ENCODE results near the gene SRL. TPM values are rescaled to one million over a fixed set of nuclear protein-coding genes. Genes with fewer than 3 reads are reported as not detected.
"Not testable (repeated sequence)": the region's sequence is repeated elsewhere in the genome, so short reads cannot be mapped to it uniquely, and the experiment has no call there.

SRL gene
- polyA plus RNA-seq, 1 of the 3 experiments (the other 2 are of a cell fraction): not detected

GRCh38 chr16:4212211-4212933 lies 29.5 kb downstream of the SRL start:
- Histone ChIP-seq H3K36me3 (replicated peaks in 1 of 2; ENCODE audit: control insufficient read depth in 1 of 2, insufficient read depth in 2 of 2, low read length in 1 of 2) (no peaks in the 10 kb centered on the region), H4K20me1 (ENCODE audit: insufficient read depth) (no peaks in the 10 kb centered on the region), H3K4me2 (no peak overlapping the region), H3K9me3 (no peaks in the 10 kb centered on the region), H3K27me3 (ENCODE audit: insufficient read depth) (no peaks in the 10 kb centered on the region), H2AFZ (ENCODE audit: low read depth) (no peak overlapping the region), H3K9me2 (no peaks in the 10 kb centered on the region), H3K27ac (ENCODE audit: low read depth in 2 of 2, low read length in 1 of 2) (no peak overlapping the region), H3F3A (replicated peaks; ENCODE audit: insufficient read depth) (no peaks in the 10 kb centered on the region), H3K4me1 (ENCODE audit: control insufficient read depth in 1 of 2, insufficient read depth in 2 of 2, low read depth in 1 of 2, low read length in 1 of 2) (peaks cover 0 to 8% of the 10 kb centered on the region in 2 experiments; a peak in 1 of 4 replicates), H3K4me3 (ENCODE audit: low read depth in 2 of 2, low read length in 1 of 2) (no peak overlapping the region), H3K9ac (no peak overlapping the region), H3K79me2 (ENCODE audit: insufficient read depth) (no peaks in the 10 kb centered on the region)
- ChIA-PET POLR2A (no interaction called here), CTCF (interaction anchor here (0.9 kb wide), 1 partner anchor 42 kb away, joined by 4 read pairs; no protein-coding TSS in a partner anchor)
- 91% methylated on average over 4 of the region's 11 CpGs for WGBS (ENCODE audit: low lambda C conversion rate)
- TF ChIP-seq NRF1 (IDR thresholded peaks at IDR 0.05; ENCODE audit: low read depth, low read length): no peak
- no peak for DNase-seq

- H4K20me1 ChIP-seq (ENCODE audit: insufficient read depth); DNase-seq; POLR2A ChIA-PET; H3K9me3 ChIP-seq; H3K4me3 ChIP-seq (ENCODE audit: low read depth in 2 of 2, low read length in 1 of 2); H3K79me2 ChIP-seq (ENCODE audit: insufficient read depth); H3K9ac ChIP-seq; H3K27me3 ChIP-seq (ENCODE audit: insufficient read depth); H3K36me3 ChIP-seq (replicated peaks in 1 of 2; ENCODE audit: control insufficient read depth in 1 of 2, insufficient read depth in 2 of 2, low read length in 1 of 2); H3K4me1 ChIP-seq (ENCODE audit: control insufficient read depth in 1 of 2, insufficient read depth in 2 of 2, low read depth in 1 of 2, low read length in 1 of 2); H3F3A ChIP-seq (replicated peaks; ENCODE audit: insufficient read depth); H3K4me2 ChIP-seq; H2AFZ ChIP-seq (ENCODE audit: low read depth); H3K9me2 ChIP-seq; H3K27ac ChIP-seq (ENCODE audit: low read depth in 2 of 2, low read length in 1 of 2): not testable (repeated sequence)
- CTCF ChIA-PET: interaction anchor here (0.9 kb wide), 1 partner anchor 42 kb away, joined by 4 read pairs; no protein-coding TSS in a partner anchor
- 89% methylated on average over 20 of the region's 22 CpGs for WGBS (ENCODE audit: low lambda C conversion rate)
Measured at GRCh38 chr16:4211445-4212210, 30.3 kb downstream of the SRL start.

- Histone ChIP-seq H3K27ac (ENCODE audit: low read depth in 2 of 2, low read length in 1 of 2) (no peak overlapping the region), H3F3A (replicated peaks; ENCODE audit: insufficient read depth) (no peaks in the 10 kb centered on the region), H3K79me2 (ENCODE audit: insufficient read depth) (no peaks in the 10 kb centered on the region), H3K4me1 (ENCODE audit: control insufficient read depth in 1 of 2, insufficient read depth in 2 of 2, low read depth in 1 of 2, low read length in 1 of 2) (peaks cover 0 to 8% of the 10 kb centered on the region in 2 experiments; a peak in 1 of 4 replicates), H3K9me2 (no peaks in the 10 kb centered on the region), H3K9me3 (no peaks in the 10 kb centered on the region), H4K20me1 (ENCODE audit: insufficient read depth) (no peaks in the 10 kb centered on the region), H3K27me3 (ENCODE audit: insufficient read depth) (no peaks in the 10 kb centered on the region), H3K36me3 (replicated peaks in 1 of 2; ENCODE audit: control insufficient read depth in 1 of 2, insufficient read depth in 2 of 2, low read length in 1 of 2) (no peaks in the 10 kb centered on the region), H3K4me2 (no peak overlapping the region), H3K4me3 (ENCODE audit: low read depth in 2 of 2, low read length in 1 of 2) (no peak overlapping the region), H2AFZ (ENCODE audit: low read depth) (no peak overlapping the region), H3K9ac (no peak overlapping the region)
- TF ChIP-seq JUND (IDR thresholded peaks at IDR 0.05): no peak
- no peak for TF ChIP-seq EZH2phosphoT487 (IDR thresholded peaks at IDR 0.05; ENCODE audit: borderline replicate concordance, low read depth)
- ChIA-PET POLR2A (no interaction called here), CTCF (interaction anchor here (1.6 to 2.1 kb wide), 2 partner anchors 9 to 44 kb away, joined by 8 to 10 read pairs; no protein-coding TSS in a partner anchor)
- 71% methylated on average over 4 of the region's 6 CpGs for WGBS (ENCODE audit: low lambda C conversion rate)
- no peak for DNase-seq
Measured at GRCh38 chr16:4209666-4210065, 32.2 kb downstream of the SRL start.
